SK-N-SH (cell line): ENCODE results near the gene KRTAP12-1. TPM values are rescaled to one million over a fixed set of nuclear protein-coding genes. Genes with fewer than 3 reads are reported as not detected.
"Not testable (repeated sequence)": the region's sequence is repeated elsewhere in the genome, so short reads cannot be mapped to it uniquely, and the experiment has no call there.

Experiments used
- CTCF ChIA-PET: fragments of 300-600, 350-600 bp; formaldehyde crosslinking; extraction: SDS; loops from one replicate; lab custom pipeline; 2021; lab: Yijun Ruan, JAX
- POLR2A ChIA-PET: fragments of 350-600 bp; sonication (Branson Sonifier 250); formaldehyde crosslinking; extraction: SDS; loops from one replicate; lab custom pipeline; 2020; ENCODE audit warnings: antibody characterized with exemption, inconsistent platforms; lab: Yijun Ruan, JAX
- DNase-seq: peaks from one replicate; pipeline ENCODE4 v3.0.0; 2012
- H2AFZ ChIP-seq: fragments of 200-600 bp; sonication (generic); 2 replicates; pipeline ENCODE4 v1.8.1; 2016; ENCODE audit warnings: antibody characterized with exemption, mild to moderate bottlenecking, low read depth
- H3F3A ChIP-seq: fragments of 200-600 bp; sonication (generic); replicated peaks from 2 replicates; pipeline ENCODE3; 2016; ENCODE audit warnings: antibody characterized with exemption, mild to moderate bottlenecking; ENCODE audit not compliant: insufficient read depth
- H3K27ac ChIP-seq, 2 experiments: fragments of 200-500 bp in 1 of 2; fragments of 200-600 bp in 1 of 2; sonication (Bioruptor generic) in 1 of 2; sonication (generic), shearing (Covaris generic) in 1 of 2; 2 replicates each; pipeline versions ENCODE4 v1.5.1 to v1.6.1; 2014 to 2016; ENCODE audit warnings: low read depth in 2 of 2, inconsistent platforms in 1 of 2, low read length in 1 of 2, mild to moderate bottlenecking in 1 of 2, mixed read lengths in 1 of 2
- H3K27me3 ChIP-seq: fragments of 200-600 bp; sonication (generic), shearing (Covaris generic); 2 replicates; pipeline ENCODE4 v1.6.1; 2016; ENCODE audit warnings: mixed run types; ENCODE audit not compliant: insufficient read depth
- H3K36me3 ChIP-seq, 2 experiments: fragments of 200-500 bp in 1 of 2; fragments of 200-600 bp in 1 of 2; sonication (Bioruptor generic) in 1 of 2; sonication (generic) in 1 of 2; replicated peaks in 1 of 2; 2 replicates each; pipeline versions ENCODE3 to v1.5.1; 2014 to 2016; ENCODE audit warnings: low read length in 1 of 2, mild to moderate bottlenecking in 1 of 2; ENCODE audit not compliant: insufficient read depth in 2 of 2, control insufficient read depth in 1 of 2
- H3K4me1 ChIP-seq, 2 experiments: fragments of 200-500 bp in 1 of 2; fragments of 200-600 bp in 1 of 2; sonication (Bioruptor generic) in 1 of 2; sonication (generic), shearing (Covaris generic) in 1 of 2; 2 replicates each; pipeline versions ENCODE4 v1.5.1 to v1.6.1; 2014 to 2016; ENCODE audit warnings: low read depth in 1 of 2, low read length in 1 of 2, mixed run types in 1 of 2; ENCODE audit not compliant: insufficient read depth in 2 of 2, control insufficient read depth in 1 of 2
- H3K4me2 ChIP-seq: fragments of 200-600 bp; sonication (generic), shearing (Covaris generic); 2 replicates; pipeline ENCODE4 v1.6.1; 2017; ENCODE audit warnings: mixed run types
- H3K4me3 ChIP-seq, 2 experiments: fragments of 200-500 bp in 1 of 2; fragments of 200-600 bp in 1 of 2; sonication (Bioruptor generic) in 1 of 2; sonication (generic), shearing (Covaris generic) in 1 of 2; 2 replicates each; pipeline versions ENCODE4 v1.5.1 to v1.8.1; 2014 to 2016; ENCODE audit warnings: low read depth in 2 of 2, inconsistent platforms in 1 of 2, low read length in 1 of 2, mild to moderate bottlenecking in 1 of 2, mixed read lengths in 1 of 2, moderate library complexity in 1 of 2
- H3K79me2 ChIP-seq: fragments of 200-600 bp; sonication (generic); 2 replicates; pipeline ENCODE4 v1.8.1; 2017; ENCODE audit warnings: mild to moderate bottlenecking; ENCODE audit not compliant: insufficient read depth
- H3K9ac ChIP-seq: fragments of 200-600 bp; sonication (generic); 2 replicates; pipeline ENCODE4 v1.6.1; 2017; ENCODE audit warnings: mixed run types
- H3K9me2 ChIP-seq: fragments of 200-600 bp; sonication (generic); 2 replicates; pipeline ENCODE4 v1.6.1; 2017; ENCODE audit warnings: mixed run types
- H3K9me3 ChIP-seq: fragments of 200-600 bp; sonication (generic); 2 replicates; pipeline ENCODE4 v1.6.1; 2017; ENCODE audit warnings: mixed run types, mild to moderate bottlenecking, moderate library complexity
- H4K20me1 ChIP-seq: fragments of 200-600 bp; sonication (generic); 2 replicates; pipeline ENCODE4 v1.6.1; 2017; ENCODE audit warnings: mild to moderate bottlenecking, mixed run types; ENCODE audit not compliant: insufficient read depth
- FOXJ3 ChIP-seq: sonication (generic); formaldehyde crosslinking; IDR thresholded peaks from 2 replicates; pipeline ENCODE4 v1.5.1; 2020; ENCODE audit warnings: mild to moderate bottlenecking, missing genetic modification reagents
- JUND ChIP-seq: IDR thresholded peaks from 2 replicates; pipeline ENCODE4 v1.4.0; 2012
- MAX ChIP-seq: IDR thresholded peaks from 2 replicates; pipeline ENCODE4 v1.4.0; 2012; ENCODE audit warnings: low read depth
- RCOR1 ChIP-seq: fragments of 150-350 bp; IDR thresholded peaks from 2 replicates; pipeline ENCODE4 v1.6.1; 2017; ENCODE audit warnings: antibody characterized with exemption, low read length
- REST ChIP-seq: IDR thresholded peaks from 2 replicates; pipeline ENCODE4 v1.6.1; 2012; ENCODE audit warnings: mild to moderate bottlenecking, low read depth, low read length, moderate library complexity
- RXRA ChIP-seq: IDR thresholded peaks from 2 replicates; pipeline ENCODE4 v1.4.0; 2012; ENCODE audit warnings: low read depth, mild to moderate bottlenecking, borderline replicate concordance
- SIN3A ChIP-seq: IDR thresholded peaks from 2 replicates; pipeline ENCODE4 v1.6.1; 2012; ENCODE audit warnings: low read depth, mild to moderate bottlenecking, low read length, moderate library complexity, borderline replicate concordance
- USF1 ChIP-seq: IDR thresholded peaks from 2 replicates; pipeline ENCODE4 v1.4.0; 2012; ENCODE audit warnings: low read depth, borderline replicate concordance
- USF2 ChIP-seq: fragments of 150-350 bp; IDR thresholded peaks from 2 replicates; pipeline ENCODE4 v1.6.1; 2017; ENCODE audit warnings: antibody characterized with exemption, low read length, low read depth, borderline replicate concordance
- YY1 ChIP-seq: IDR thresholded peaks from 2 replicates; pipeline ENCODE4 v1.4.0; 2012; ENCODE audit warnings: low read depth, mild to moderate bottlenecking
- ZBTB33 ChIP-seq: IDR thresholded peaks from 2 replicates; pipeline ENCODE4 v1.4.0; 2012; ENCODE audit warnings: low read depth, borderline replicate concordance
- WGBS: methylation state at CpG from one replicate; pipeline ENCODE4 v1.1.6; 2017; ENCODE audit warnings: low lambda C conversion rate; 5-methylcytosine and 5-hydroxymethylcytosine counted together
- polyA plus RNA-seq, 3 experiments: library from polyadenylated mRNA; depleted of rRNA; stranded (reverse); fragments of >200 nt; gene quantifications; 2 replicates each; pipeline ENCODE4 v1.2.3, GENCODE V29; 2012

The KRTAP12-1 gene
- polyA plus RNA-seq, 1 of the 3 experiments (the other 2 are of a cell fraction): not detected

GRCh38 chr21:44686000-44686781, 4.2 kb upstream of the KRTAP12-1 start (continued):
- TF ChIP-seq MAX (no peak), FOXJ3 (no peak), RXRA (no peak), REST (no peak)

GRCh38 chr21:44685050-44685449, 3.1 kb upstream of the KRTAP12-1 start:
- H3K79me2 ChIP-seq, DNase-seq, H3K9me2 ChIP-seq, H3K9me3 ChIP-seq, H3K4me2 ChIP-seq, H4K20me1 ChIP-seq, H3K4me1 ChIP-seq, CTCF ChIA-PET, H3K4me3 ChIP-seq, H2AFZ ChIP-seq, H3K27ac ChIP-seq, H3F3A ChIP-seq, H3K9ac ChIP-seq, H3K36me3 ChIP-seq: not testable (repeated sequence)
- 24% methylated on average over 4 of the region's 6 CpGs for WGBS
- POLR2A ChIA-PET: interaction anchor here (1.0 kb wide), 1 partner anchor 30 kb away, joined by 3 read pairs; the partner anchor contains the start of gene KRTAP12-4
- peaks cover 45% of the 10 kb centered on the region for H3K27me3 ChIP-seq

- H3K4me3 ChIP-seq: no peak overlapping the region
- peaks cover 45% of the 10 kb centered on the region for H3K27me3 ChIP-seq
- H2AFZ ChIP-seq: no peak overlapping the region
- H3K4me1 ChIP-seq: no peaks in the 10 kb centered on the region
- no peak overlapping the region for H3K9ac ChIP-seq
- no peaks in the 10 kb centered on the region for H3K9me2 ChIP-seq
- no peaks in the 10 kb centered on the region for H3F3A ChIP-seq
- no peak overlapping the region for H3K4me2 ChIP-seq
- no peaks in the 10 kb centered on the region for H3K79me2 ChIP-seq
- no peaks in the 10 kb centered on the region for H4K20me1 ChIP-seq
- no peaks in the 10 kb centered on the region for H3K9me3 ChIP-seq
- DNase-seq: no peak
- ChIA-PET CTCF (interaction anchor here (0.5 kb wide), 1 partner anchor 9 kb away, joined by 3 read pairs; no protein-coding TSS in a partner anchor), POLR2A (no interaction called here)
- WGBS: 2% methylated on average over 6 of the region's 6 CpGs
- H3K36me3 ChIP-seq: no peaks in the 10 kb centered on the region
- H3K27ac ChIP-seq: no peak overlapping the region
- TF ChIP-seq RCOR1 (no peak), JUND (no peak), USF2 (no peak), USF1 (no peak), YY1 (no peak), ZBTB33 (no peak), SIN3A (no peak), FOXJ3 (no peak), REST (no peak)
Measured at GRCh38 chr21:44684483-44684882, 2.5 kb upstream of the KRTAP12-1 start.
